GM18873 (cell line): Measurements from ENCODE around the gene CARD11.
A peak's percentile ranks its signal among the peaks of the same experiment; 100 is the strongest.

Experiments used
- ATAC-seq: cut with Tn5 transposase; IDR thresholded peaks from one replicate; pipeline ENCODE4 v1.9.1; 2021; ENCODE audit warnings: mild to moderate bottlenecking, moderate library complexity, moderate number of reproducible peaks; ENCODE audit not compliant: unreplicated experiment, low FRiP score

The CARD11 gene

GRCh38 chr7:2985866-2986265, 57.8 kb downstream of the CARD11 start:
- ATAC-seq = no peak

- no peak for ATAC-seq
These were observed 59.6 kb downstream of the CARD11 start for GRCh38 chr7:2984091-2984490.

GRCh38 chr7:2983586-2983985, 60.1 kb downstream of the CARD11 start:
- no peak for ATAC-seq

GRCh38 chr7:2982831-2983230, 60.8 kb downstream of the CARD11 start:
- ATAC-seq = no peak

GRCh38 chr7:2982401-2982800, 61.3 kb downstream of the CARD11 start:
- ATAC-seq = no peak

- no peak for ATAC-seq
These were observed 62.6 kb downstream of the CARD11 start for GRCh38 chr7:2981103-2981480.

- ATAC-seq = no peak
These were observed 63.1 kb downstream of the CARD11 start for GRCh38 chr7:2980401-2981102.

- ATAC-seq = no peak
These were observed 63.7 kb downstream of the CARD11 start for GRCh38 chr7:2979951-2980350.

- ATAC-seq = no peak
These were observed 64.5 kb downstream of the CARD11 start for GRCh38 chr7:2979201-2979631.

- ATAC-seq = peak; percentile 77
These were observed 65.3 kb downstream of the CARD11 start for GRCh38 chr7:2978408-2978807.

GRCh38 chr7:2975821-2976371, 67.8 kb downstream of the CARD11 start:
- no peak for ATAC-seq

GRCh38 chr7:2974093-2974819, 69.4 kb downstream of the CARD11 start:
- no peak for ATAC-seq

GRCh38 chr7:2972835-2973161, 70.9 kb downstream of the CARD11 start:
- ATAC-seq = no peak

GRCh38 chr7:2971914-2972834, 71.5 kb downstream of the CARD11 start:
- ATAC-seq = no peak

- no peak for ATAC-seq
These were observed 72.8 kb downstream of the CARD11 start for GRCh38 chr7:2970861-2971260.

GRCh38 chr7:2970307-2970664, 73.4 kb downstream of the CARD11 start:
- no peak for ATAC-seq

GRCh38 chr7:2969398-2970306, 74.0 kb downstream of the CARD11 start:
- no peak for ATAC-seq

GRCh38 chr7:2968616-2969397, 74.9 kb downstream of the CARD11 start:
- ATAC-seq = no peak

- no peak for ATAC-seq
These were observed 75.5 kb downstream of the CARD11 start for GRCh38 chr7:2968176-2968575.
